ENCODE data around the gene DHX16.

Gene DHX16

DNA sequence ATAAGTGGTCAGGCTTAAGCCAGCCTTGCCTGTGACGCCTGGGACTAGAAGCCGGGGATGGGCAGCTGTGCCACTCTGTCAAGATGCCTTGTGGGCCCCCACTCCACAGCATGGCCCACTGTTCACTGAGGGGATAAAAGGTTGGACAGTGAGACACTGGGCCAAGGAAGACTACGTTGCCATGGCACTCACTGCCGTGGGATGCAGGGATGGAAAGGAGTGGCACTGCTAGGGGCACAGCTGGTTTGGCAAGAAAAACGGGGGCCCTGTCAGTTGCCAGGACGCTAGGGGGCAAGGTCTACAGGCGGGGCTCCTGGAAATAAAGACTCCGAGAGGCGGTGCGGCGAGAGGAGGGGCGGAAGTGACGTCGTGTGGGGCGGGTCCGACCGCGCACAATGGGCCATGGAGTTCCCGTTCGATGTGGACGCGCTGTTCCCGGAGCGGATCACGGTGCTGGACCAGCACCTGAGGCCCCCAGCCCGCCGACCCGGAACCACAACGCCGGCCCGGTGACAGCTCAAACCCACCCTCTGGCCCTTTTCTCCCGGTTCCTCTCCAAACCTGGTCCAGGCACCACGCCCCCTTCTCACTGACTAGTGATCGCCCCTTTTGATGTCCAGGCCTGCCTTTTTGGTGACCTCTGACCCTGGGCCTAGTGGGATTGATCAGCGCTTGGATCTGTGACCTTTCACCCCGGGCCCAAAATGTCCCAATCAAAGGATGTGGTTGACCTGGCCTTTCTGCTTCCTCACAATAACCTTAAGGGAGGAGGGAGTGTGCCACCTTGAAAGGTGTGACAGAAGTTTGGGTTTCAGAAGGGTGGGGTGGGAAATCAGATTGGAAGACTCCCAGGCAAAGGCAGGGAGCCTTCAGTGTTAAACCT lies 46.1 kb downstream of the DHX16 start, which contains the start of gene ATAT1:
TSS of gene ATAT1 (plus strand) at position 391 of the 883 bp plus-strand sequence.
- DNase-seq (ENCODE audit: low read depth) = peak; percentile 86

DNA sequence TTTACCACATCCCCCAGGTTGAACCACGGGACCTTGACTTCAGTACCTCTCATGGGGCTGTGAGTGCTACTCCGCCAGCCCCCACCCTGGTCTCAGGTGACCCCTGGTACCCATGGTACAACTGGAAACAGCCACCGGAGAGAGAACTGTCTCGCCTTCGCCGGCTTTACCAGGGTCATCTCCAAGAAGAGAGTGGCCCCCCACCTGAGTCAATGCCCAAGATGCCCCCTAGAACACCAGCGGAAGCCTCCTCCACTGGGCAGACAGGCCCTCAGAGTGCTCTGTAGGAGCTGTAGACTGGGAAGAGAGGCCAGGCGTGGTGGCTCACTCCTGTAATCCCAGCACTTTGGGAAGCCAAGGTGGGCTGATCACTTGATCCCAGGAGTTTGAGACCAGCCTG lies 47.3 kb downstream of the DHX16 start:
- DNase-seq (ENCODE audit: low read depth) = no peak

DNA sequence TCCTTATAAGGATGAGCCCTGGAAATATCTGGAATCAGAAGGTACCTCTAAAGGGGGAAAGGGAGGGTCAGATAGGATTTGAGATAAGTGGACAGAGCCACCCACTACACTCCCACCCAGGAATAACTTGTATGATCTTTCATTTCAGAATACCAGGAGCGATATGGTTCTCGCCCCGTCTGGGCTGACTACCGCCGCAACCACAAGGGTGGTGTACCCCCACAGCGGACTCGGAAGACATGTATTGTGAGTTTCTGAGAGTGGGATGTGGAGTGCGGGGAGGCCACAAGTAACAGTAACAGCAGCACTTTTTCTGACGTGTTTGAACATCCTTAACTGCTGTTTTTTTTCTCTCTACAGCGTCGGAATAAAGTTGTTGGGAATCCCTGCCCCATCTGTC lies 53.2 kb downstream of the DHX16 start:
- DNase-seq (ENCODE audit: low read depth) = no peak

DNA sequence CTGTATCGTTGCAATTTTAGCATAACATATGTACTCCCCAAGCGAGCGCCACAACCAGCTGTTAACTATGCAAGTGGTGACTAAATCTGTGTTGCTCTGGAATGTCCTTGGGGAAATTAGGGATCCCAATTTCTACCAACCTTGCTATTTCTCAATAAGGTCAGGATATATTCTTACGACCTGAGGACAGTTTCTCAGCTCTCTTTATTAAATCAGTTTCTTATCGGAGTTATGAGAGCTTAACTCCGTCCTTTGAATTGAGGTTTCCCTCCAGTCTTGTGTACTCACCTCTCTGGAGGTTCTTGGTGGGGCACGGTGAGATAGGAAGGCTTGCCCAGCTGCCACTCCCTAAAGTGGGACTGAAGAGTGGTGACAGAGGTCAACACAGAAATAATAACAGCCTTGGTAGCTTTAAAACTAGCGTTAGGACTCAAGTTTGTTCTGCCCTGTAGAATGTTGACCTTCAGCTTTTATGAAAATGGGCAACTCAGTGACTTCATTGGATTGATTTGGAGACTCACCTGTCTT lies 54.5 kb downstream of the DHX16 start:
- DNase-seq (ENCODE audit: low read depth) = no peak

DNA sequence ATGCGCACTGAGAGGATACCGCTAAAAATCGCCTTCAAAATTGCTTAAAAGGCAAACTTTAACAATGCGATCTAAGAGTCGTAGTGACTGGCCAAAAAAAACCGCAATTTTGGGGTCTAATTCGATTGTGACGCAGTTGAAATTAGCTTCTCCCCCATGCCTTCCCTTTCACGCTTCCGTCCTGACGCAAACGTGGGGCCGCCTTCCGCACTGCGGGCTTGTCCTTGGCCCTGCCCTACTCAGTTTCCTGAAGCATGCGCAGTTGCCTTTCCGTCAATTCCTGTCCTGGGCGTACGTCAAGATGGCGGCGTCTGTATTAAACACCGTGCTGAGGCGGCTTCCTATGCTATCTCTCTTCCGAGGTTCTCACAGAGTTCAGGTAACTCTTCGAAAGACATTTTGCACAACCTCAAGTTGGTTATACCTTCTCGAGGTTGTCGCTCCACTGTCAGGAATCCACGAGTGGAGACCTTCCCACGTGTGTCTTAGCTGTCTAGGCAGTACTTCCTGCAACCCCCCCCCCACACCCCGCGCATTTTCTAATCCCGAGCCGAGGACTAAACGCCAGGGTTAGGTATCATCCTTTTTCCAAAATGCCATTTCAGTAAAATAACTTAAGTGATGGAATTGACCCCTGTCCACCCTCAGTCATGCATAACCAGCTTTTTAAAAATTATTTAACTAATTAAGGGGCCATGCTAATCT lies 55.1 kb downstream of the DHX16 start, which contains the start of gene MRPS18B:
TSS of gene MRPS18B (plus strand) at position 276 of the 705 bp plus-strand sequence. CDS start at position 302, 26 bp downstream.
- DNase-seq (ENCODE audit: low read depth) = peak; percentile 93

DNA sequence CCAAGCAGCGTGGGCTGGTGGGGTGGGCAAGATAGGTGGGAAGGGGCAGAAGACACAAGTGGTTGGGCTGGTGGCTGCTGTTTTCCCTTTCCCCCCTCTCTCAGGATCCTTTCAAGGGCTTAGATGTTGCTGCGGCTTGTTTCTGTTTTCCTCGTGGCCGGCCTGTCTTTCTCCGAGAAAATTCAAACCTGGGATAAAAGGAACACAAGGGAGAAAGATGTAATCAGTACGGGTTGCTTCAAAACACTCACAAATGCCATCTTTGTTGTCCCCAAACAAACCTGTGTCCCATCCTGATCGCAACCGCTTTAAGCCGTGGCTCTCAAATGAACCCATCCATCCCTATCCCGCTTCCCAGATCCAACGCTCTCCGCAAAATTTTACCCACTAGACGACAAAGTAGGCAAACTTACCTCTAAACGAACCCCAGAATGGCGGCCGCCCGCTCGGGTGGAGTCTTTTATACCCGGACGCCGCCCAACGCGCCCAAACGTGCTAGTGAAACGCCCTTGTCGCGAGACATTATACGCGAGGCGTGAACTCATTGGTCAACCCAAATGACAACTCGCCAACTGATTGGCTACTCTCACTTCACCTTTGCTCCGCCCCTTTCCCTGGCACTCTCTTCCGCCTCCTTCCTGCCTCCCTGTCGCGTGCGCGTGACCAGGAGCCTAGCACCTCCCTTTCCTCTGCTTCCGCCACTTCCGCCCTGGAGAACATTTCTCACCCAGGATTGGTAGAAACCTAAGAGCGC lies 55.8 kb downstream of the DHX16 start, which contains the start of gene PPP1R10:
TSS of gene PPP1R10 (minus strand) at position 433 of the 754 bp plus-strand sequence. CDS start 7,299 bp downstream, outside the sequence.
- DNase-seq (ENCODE audit: low read depth) = peak; percentile 94

DNA sequence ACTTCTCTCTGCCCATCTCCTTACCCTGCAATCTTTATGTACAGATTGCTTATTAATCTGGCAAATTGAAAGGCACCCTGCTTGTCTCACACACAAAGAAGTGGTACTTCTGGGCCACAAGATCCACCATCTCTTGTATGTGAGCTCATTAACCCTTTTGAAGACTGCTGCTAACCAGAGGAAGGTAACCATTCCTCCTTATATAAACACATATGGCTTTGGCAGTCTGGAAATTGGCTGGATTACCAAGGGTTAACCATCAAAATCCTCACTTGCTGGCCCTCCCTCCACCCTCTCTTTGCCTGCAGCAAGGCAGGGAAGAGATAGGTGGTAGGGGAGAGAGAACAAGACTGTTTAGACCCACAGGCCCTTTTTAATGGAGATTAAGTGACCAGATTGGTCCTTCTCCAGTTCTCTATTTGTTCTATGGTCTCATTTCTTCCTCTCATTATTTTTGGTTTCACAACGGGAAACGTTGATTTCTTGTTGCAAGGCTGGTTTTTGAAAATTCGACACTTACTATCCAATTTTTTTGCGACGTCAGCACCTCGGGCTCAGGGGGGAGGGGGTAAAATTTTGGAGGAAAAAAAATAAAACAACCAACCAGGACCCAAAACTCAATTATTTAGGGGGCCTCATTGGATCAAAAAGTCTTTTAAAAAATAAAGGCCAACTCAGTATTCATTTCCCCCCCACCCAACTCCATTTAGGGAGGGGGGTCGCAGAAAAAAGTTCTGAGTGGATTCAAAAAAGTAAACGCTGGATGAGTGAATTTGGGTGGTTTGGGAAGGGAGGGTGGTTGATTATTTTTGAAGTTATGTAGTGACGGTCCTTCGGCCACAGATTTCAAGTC lies 56.6 kb downstream of the DHX16 start:
- no peak for DNase-seq (ENCODE audit: low read depth)

DNA sequence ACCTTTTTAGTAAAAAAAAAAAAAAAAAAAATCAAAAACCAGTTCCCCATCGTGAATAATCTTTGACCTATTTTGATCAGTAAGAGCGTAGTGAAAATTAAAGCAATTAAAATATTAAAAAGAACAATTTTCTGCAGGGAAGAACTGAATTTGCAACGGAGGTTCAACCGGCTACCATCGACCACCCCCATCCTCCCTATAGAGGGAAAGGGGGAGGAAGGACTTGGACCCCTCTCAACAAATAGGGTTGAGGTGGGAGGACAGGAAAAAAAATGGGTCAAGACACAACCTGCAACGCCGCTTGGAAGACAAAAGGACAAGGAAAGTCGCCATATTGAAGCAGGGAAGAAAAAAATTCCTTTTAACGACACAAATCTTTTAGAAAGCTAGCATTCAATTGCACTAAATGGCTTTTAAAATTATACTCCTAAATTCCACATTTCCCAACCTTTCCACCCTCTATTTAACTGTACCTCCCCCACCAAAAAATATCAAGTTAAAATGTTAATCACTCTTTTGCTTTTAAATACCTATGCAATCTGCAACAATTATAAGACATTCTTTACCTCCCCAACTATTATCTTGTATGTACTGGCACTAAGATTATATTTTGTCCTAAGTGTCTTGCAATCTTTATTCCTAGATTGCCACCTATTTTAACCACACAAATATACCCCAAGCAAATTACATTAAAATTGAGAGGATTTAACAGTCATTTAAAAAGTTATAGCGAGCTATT lies 57.4 kb downstream of the DHX16 start:
- no peak for DNase-seq (ENCODE audit: low read depth)

DNA sequence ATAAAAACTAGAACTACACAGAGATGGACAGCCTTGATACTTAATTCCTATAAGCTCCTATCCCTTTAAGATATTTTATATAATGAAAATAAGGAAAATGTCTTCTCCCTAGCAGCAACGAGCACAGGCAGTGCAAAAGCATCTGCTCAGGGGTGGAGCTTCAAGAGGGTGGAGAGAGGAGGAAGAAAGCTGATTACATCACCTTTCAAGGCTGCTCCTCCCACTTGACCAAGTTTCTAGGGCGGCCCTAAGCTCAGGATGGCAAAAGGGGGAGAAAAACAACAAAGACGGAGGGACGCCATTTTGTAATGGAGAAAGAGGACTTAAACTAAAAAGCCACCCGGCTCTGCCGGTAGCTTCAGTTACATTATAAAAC lies 58.0 kb downstream of the DHX16 start:
- peak; percentile 64 for DNase-seq (ENCODE audit: low read depth)

DNA sequence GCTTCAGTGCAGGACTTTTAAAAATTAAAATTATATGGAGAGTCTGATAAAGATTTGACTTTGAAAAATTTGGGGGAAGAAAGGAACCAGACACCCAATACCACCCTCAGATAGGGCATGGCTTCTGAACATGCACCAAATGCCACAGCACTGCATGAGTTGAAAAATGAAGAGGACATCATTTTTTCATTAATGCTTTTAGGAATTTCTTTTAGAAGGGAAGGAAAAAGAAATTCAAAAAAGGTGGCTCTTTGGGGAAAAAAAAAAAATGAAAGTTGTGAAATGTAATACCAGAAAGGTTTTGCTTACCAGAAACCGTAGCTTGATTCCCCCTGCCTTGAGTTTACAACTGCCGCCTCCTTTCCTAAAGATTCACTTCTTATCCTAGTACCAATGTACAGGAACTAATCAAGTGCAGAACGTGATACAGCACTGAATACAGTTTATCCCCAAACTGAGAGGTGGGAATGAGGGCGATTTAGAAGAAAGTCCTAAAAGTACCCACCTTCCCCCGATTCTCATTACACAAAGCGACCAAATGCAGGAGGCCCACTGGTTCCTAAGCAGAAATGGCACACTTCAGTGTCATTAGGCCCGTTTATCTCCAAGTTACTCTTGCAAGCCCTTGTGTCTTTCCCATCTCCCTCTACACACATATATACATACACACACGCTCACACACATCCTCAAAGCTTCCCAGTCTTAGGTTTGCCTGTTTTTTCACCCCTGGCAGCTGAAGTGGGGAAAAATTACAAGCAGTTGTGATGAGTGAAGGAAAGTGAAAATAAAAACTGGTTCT lies 58.6 kb downstream of the DHX16 start:
- no peak for DNase-seq (ENCODE audit: low read depth)

DNA sequence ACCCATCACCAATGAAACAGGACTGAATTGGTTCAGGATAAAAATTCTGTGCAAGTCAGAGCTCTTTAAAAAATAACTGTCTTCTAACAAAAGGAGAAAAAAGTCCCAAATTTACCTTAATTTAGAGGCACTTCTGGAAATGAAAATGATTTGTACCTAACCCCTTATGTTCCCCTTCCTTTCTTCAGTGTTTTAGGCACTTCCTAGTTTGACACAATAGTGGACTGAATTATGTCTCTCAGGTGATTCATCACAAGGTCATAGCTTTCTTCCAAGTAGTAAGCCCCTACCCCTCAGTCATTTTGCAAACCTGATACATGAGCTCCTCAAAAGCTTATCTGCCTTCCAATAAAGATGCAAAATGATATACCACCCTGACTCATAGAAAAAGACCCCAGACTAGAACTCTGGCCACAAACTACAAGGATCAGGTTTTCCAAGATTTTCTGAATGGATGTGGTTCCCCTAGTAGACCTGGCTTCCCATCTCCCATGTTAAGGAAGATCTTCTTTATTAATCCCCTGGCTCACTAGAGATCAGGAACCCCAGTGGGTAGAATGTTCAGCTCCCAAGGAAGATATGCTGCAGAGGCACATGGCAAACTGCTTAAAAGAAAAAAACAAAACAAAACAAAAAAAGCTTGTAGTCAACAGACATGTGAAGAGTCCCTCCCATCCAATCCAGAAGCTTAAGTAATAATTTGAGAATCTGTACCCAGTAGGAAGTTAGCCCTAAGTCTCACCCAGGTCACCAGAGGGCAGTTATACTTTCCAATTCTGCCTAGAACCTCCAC lies 59.4 kb downstream of the DHX16 start:
- no peak for DNase-seq (ENCODE audit: low read depth)

DNA sequence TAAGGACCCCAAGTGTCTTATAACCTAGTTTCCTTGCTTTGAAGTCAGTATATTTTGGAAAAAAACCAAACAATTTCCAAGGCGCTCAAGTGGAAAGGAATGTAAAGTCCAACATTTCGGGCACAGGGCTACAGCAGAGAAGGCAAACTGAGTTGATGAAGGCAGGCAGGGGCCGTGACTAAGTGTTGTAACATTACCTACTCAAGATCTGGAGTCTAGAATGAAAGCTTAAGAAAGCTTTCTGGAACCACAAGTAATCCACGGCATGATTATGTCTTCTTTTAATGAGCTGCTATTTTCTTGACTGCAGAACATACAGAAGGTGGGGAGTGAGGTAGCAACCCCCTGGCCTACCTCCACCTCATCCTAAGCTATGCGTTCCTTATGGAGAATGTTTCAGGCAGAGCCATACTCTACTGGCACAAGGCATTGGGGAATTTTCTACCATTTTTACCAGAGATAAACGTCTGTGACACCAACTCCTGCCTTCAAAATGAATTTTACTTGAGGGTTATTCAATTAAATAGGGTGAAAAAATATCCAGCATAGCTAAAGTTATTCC lies 60.0 kb downstream of the DHX16 start:
- DNase-seq (ENCODE audit: low read depth) = no peak

DNA sequence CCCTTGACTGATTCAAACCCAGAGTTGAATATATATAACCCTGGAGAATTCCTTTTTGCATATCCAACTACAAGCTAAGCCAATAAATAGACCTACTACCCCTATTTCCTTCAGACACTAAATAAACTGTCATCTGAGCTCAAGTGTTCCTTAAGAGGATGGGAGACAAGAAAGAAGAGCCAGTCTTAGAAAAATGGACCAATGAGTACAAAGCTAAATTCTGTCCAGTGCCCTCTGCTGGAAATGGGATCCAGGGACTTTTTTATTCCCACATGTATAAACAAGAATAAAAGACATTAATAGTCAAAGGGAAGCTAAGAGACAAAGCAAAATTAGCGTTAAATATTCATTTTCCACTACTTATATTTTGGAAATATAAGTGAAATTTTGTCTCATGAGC lies 60.6 kb downstream of the DHX16 start:
- no peak for DNase-seq (ENCODE audit: low read depth)

DNA sequence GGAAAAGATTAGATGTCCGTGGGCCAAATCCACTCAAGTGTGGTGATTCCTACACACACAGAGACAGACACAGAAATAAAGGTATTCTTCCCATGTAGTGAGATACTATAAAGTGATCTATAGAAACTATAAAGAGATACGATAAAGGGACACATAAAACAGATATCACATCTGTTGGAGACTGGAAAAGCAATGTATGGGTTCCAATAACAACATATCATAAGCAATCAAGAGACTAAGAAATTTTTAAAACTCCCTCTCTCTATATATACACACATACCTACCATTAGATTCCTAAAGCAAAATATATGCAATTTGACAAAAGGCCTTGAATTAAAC lies 61.0 kb downstream of the DHX16 start:
- DNase-seq (ENCODE audit: low read depth) = no peak

DNA sequence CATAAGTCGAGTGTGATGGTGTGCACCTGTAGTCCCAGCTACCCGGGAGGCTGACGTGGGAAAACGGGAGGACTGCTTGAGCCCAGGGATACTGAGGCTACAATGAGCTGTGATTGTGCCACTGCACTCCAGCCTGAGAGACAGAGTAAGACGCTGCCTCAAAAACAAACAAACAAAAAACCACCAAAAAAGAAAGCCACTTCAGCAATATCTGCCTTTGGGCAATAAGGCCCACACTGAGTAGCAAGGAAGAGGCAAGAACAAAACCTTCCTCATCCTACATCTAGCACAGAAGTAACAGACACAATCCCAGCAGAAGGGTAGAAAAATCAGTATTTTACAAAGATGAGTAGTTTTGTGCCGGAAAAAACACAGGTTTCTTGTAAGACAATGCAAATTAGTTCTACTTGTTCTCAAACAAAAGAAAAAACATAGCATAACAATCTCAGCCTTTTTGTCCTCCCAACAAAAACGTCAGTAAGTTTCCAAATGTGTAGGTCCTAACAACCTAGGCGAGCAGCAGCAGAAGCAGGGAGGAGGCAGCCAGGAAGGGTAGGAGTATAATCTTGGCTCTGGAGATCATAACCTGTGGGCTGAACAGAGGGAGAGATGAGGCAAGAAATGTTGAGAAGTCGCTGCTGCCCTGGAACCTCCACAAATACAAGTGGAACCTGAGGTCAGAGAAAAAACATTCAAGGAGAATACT lies 61.5 kb downstream of the DHX16 start:
- DNase-seq (ENCODE audit: low read depth) = no peak

DNA sequence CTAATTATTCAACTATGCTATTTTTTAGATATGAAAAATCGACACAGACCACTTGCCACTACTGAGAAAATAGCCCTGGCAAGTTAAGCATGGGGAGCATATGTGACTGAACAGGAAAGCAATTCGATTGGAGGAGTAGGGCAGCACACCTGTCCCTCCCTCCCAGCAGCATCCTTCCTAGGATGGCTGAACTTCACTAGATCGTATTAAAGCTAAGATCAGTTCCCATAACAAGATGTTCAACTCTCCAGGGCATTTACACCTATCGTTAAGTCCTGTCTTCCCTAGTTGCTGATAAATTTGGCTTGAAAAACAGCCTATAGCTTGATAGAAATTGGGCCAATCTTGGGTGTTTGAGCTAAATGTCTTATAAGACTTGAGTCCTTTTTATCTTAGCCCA lies 62.7 kb downstream of the DHX16 start:
- DNase-seq (ENCODE audit: low read depth) = no peak

DNA sequence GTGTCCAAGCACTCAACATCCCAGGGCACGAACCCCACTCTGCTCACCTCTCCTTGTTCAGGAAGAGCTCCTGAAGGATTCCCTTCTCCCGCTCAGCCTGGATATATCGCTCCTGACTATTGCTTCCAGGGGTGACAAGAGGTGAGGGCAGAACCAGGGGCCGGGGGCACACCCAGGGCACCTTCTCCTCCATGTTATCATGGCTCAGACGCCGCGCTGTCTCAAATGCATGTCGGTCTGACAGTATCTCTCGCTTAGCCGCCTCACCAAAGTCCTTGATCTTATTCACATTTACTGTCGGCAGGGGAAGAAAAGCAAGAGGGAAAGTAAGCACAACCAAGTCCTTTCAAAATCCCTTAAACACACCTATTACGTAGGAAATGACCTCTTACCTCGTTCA lies 68.8 kb downstream of the DHX16 start:
- DNase-seq (ENCODE audit: low read depth) = no peak

Measured in stimulated activated CD8-positive, alpha-beta memory T cell treated with anti-CD3 and anti-CD28 coated beads, Interleukin-4, amount 100 ng/mL, for 24 hours (primary cell).